HG03135 (cell line): ENCODE data around the gene LMAN2.
"Not testable (repeated sequence)": the region's sequence is repeated elsewhere in the genome, so short reads cannot be mapped to it uniquely, and the experiment has no call there.

Experiments used
- ATAC-seq: cut with Tn5 transposase; IDR thresholded peaks from one replicate; pipeline ENCODE4 v1.9.1; 2021; ENCODE audit warnings: mild to moderate bottlenecking, moderate library complexity; ENCODE audit not compliant: unreplicated experiment

The LMAN2 gene

DNA sequence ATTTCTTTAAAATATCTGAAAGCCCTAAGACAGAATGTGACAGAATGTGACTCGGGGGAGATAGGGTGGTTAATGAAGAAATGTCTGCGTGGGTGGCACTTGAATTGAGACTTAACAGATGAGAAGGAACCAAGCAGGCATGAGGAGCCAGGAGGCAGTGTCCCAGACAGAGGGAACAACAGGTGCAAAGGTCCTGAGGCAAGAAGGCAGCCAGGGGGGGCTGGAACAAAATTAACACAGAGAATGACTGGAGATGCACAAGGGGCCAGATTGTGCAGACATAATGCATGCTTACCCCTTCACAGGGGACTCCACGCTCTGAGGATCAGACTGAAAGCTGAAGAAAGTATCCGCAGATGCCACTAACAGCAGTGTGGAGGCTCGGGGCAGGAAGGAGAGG is 1.7 kb downstream of the LMAN2 start:
- no peak for ATAC-seq

DNA sequence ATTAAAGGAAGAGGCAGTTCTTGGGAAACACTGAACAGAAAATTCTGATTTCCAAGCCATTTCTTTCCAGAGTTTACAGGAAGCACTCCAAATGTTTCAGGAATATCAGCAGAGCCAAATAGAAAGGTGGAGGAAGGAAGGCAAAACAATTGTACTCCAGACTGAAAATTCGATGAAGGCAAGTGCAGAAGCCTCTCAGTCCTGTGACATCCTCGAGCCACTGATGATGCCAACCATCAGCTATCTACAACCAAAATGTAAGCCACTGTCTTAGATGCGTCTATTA is 2.2 kb downstream of the LMAN2 start:
- no peak for ATAC-seq

GRCh38 chr5:177347699-177348098 is 3.8 kb downstream of the LMAN2 start:
- ATAC-seq: no peak

DNA sequence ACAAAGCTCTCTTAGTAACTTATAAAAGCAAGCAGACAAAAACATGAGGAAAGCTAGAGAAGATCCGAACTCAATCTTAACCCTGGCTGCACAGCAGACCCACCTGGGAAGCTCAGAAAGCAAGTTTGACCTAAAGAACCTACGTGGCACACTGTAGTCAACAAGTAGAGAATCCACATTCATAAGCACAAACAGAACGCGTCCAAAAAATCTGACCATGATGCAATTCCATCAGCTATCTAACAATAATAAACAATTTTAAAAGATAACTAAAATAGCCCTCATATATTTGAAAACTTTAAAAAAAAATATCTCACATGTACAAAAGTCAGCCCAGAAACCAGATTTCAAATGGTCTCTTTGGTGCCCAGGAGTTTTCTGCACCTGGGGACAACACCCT is 4.6 kb downstream of the LMAN2 start:
- no peak for ATAC-seq

- ATAC-seq: no peak
Observed at GRCh38 chr5:177344891-177345290, 6.6 kb downstream of the LMAN2 start.

DNA sequence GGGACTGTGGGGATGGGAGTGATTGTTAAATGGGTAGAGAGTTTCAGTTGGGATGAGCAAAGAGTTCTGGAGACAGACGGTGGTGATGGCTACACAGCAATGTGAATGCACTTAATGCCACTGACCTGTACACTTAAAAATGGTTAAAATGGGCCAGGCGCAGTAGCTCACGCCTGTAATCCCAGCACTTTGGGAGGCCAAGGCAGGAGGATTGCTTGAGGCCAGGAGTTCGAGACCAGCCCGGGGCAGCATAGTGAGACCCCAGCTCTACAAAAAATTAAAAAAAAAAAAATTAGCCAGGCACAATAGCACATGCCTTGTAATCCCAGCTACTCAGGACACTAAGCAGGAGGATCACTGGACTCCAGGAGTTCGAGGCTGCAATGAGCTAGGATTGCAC is 7.7 kb downstream of the LMAN2 start:
- ATAC-seq: no peak

DNA sequence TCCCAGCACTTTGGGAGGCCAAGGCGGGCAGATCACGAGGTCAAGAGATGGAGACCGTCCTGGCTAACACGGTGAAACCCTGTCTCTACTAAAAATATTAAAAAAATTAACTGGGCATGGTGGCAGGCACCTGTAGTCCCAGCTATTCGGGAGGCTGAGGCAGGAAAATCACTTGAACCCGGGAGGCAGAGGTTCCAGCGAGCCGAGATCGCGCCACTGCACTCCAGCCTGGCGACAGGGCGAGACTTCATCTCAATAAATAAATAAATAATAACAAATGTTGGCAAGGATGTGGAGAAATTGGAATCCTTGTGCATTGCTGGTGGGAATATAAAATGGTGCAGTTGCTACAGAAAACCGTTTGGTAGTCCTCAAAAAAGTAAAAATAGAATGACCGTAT is 8.5 kb downstream of the LMAN2 start:
- ATAC-seq: not testable (repeated sequence)

DNA sequence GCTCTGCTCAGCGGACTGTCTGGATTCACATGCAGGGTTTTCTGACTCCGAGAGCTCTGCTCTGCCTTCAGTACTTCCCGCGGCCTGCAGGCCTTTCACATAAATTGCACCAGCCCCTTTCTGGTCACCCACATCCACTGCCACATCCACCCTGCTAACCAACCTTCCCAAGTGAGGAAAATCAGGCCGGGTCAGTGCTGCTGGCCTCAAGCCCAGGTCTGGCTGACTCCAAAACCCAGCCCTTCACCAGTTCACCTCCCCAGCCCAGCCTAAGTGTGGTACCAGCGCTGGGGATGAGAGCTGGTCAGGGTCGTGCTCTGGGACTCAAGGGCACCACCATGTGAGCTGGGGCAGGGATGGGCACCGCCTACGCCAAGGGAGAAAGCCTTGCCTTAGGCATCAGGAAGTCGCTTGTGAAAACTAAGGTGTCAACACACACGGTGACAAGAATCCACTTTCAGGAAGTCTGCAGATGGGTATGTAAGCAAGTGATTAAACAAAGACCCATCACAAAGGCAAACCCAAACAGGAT is 12.3 kb downstream of the LMAN2 start:
- no peak for ATAC-seq

DNA sequence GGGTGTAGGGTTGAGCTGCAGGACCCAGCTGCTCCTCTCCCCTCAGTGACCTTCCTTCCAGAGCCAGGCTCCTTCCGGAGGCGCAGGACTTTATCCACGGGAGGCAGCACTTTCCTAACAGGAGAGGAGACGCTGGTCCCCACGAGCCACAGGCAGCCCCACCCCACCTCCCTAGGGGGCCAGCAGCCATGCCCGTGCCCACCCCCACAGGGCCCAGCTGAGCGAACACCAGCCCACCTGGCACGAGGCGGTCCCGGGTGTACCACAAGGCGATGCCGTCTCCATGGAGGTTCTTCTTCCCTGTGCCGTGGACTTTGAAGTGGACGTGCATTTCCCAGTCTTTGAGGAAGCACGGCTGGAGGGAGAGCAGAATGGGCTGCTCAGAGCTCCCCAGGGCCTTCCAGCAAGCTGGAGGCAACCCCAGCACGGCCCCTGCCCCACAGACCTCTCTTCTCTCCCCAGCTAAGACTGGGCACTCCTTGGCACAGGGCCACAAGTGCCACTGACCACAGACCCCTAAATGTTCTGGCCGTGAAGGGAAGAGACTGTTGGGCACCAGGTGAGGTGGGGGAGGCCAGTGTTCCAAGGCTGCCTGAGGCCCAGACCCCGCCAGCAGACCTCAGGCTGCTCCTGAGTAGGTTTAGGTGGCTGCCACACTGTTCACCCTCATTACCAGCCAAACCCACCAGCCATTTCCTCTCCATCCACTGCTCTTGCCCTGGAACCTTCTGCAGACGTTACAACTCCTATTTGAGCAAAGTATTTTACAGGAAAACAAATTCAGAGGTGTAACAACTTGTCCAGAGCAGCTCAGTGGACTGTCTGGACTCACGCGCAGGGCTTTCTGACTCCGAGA is 13.0 kb downstream of the LMAN2 start:
- no peak for ATAC-seq

GRCh38 chr5:177336603-177337494 is 14.6 kb downstream of the LMAN2 start:
- ATAC-seq: no peak

- ATAC-seq: no peak
Observed at GRCh38 chr5:177336112-177336511, 15.4 kb downstream of the LMAN2 start.

DNA sequence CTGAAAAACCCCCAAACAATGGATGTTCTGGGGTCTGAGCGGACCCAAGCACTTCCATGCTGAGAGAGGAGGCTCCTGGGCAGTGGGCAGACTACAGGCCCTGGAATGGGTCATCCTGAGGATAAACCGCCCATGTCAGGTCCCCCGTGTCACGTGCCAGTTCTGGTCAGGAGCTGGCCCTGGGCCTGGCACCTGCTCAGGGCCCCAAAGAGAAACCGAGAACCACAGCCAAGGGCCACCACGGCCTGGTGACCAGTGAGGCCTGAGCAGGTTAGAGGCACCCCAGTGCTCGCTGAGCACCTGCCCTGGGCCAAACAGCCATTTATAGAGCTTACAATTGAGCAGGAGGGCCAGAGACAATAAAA is 15.8 kb downstream of the LMAN2 start:
- ATAC-seq: no peak

DNA sequence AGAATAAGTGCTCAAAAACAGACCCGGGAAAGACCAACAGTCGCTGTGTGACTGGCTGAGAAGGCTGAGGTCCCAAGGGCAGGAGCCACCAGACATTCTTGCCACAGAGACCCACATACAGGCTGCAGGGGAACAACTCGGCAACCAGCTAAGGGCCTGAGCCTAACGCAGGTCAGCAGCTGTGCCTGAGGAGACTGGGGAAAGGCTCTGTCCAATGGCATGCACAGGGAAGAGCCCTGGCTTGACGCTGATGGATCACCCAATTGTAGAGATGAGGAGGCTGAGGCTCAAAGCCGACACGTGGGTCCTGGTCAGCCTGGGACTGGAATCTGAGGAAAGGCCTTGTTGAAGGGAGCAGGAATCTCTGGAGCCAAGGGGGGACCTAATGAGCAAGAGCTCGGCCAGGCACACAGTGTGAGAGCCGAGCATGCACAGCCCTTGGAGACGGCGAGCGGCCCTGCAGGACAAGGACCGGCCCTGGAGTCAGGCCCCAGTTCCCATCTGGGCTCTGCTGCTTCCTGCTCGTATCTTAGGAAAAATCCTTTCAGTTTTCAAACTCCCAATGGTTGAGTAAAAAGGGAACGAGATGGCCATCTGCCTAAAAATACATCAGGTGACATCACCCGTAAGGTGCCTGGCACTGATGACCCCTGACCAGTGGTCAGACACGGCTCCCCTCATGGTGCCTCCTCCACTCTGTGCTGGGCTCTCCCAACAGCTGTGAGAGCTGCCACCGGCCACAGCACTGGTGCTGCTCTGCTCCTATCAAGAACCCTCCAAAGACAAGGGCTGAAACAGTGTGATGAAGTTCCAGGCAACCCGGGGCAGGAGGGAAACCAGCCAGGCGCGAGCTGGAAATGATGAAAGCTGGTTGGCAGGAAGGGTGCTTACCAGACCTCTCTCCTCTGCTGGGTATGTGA is 16.4 kb downstream of the LMAN2 start:
- no peak for ATAC-seq

DNA sequence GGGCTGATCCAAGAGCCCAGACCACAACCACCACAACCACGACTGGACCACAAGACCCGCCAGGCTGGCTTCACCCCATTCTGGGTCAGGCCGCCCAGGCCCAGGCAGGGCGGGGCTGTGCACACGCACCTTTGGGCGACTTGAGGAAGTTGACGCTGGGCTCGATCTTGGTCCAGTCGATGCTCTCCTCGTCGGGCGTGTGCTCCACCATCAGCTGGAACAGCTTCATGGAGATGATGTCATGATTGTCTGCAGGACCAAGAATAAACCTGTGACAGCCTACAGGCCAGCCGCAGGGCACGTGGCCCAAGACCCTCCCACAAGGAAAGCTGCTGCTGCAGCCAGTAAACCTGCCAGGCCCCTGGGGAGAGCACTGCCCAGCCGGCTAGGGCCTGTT is 17.3 kb downstream of the LMAN2 start:
- no peak for ATAC-seq

DNA sequence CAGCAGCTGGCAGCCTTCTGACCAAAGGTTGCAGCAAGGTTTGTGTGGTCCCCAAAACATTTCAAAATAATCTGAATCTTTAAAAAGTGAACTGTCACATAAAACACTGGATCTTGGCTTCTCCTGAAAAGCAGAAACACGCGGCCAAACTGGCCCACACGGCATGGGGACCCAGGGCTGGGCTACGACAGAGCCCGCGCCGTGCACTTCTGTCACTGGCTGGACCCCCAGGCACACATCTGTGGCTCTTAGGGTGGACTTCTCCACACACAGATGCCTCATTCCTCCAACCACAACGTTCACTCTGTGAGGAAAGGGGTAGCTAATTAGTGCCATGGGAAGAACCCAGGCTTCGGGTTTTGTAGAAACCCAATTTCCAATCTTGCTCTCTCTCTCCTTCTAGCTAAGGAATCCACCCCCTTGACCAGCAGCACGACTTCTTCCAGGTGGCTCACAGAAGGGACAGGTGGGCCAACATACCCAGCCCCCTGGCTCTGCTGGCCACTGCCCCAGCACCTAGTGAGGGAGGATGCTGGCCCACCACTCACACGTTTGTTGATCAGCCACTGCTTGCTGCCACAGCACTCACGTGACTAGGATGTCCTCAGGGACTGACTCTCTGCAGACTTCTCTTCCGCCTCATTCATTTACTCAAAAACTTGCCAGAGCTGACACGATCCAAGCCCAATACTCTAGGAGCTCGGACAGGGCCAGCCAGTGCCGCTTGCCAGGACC is 17.9 kb downstream of the LMAN2 start:
- ATAC-seq: no peak

GRCh38 chr5:177332896-177333260 is 18.6 kb downstream of the LMAN2 start:
- ATAC-seq: no peak

DNA sequence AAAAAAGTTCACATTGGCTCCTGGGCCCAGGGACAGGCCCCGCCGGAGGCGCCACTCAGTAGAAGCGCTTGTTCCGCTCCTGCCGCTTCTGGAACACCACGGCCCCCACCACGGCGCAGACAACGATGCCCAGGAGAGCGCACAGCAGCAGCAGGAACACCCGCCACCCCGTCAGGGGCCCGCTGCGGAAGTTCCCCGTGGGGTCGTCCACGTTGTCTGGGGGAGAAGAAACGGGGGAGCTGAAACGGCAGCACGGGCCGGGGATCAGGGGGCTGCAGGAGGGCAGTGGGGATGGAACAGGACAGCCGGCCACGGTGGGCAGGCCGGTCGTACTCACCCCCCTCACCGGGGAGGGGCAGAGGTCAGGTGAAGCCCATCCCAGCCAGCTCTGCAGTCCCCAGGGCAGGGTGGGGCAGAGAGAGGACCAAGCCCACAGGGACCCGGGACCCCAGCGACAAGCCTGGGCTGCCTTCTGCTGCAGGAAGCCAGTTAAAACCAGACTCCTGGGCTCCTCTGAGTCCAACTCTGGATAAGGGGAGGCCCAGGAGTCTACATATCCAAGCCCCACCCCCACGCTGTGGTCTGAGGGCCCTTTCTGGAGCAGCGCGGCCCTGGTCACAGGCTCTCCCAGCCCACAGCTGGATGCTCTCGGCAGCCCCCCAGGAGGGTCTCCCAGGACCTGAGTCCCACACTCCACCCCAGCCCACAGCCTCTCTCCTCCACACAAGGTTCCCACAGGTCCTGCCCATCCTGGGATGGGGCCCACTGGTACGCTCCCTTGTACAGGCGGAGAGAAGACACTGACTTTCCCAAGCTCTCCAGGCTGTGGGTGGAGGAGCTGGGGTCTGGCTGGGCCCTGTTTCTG is 19.2 kb downstream of the LMAN2 start:
- ATAC-seq: no peak

DNA sequence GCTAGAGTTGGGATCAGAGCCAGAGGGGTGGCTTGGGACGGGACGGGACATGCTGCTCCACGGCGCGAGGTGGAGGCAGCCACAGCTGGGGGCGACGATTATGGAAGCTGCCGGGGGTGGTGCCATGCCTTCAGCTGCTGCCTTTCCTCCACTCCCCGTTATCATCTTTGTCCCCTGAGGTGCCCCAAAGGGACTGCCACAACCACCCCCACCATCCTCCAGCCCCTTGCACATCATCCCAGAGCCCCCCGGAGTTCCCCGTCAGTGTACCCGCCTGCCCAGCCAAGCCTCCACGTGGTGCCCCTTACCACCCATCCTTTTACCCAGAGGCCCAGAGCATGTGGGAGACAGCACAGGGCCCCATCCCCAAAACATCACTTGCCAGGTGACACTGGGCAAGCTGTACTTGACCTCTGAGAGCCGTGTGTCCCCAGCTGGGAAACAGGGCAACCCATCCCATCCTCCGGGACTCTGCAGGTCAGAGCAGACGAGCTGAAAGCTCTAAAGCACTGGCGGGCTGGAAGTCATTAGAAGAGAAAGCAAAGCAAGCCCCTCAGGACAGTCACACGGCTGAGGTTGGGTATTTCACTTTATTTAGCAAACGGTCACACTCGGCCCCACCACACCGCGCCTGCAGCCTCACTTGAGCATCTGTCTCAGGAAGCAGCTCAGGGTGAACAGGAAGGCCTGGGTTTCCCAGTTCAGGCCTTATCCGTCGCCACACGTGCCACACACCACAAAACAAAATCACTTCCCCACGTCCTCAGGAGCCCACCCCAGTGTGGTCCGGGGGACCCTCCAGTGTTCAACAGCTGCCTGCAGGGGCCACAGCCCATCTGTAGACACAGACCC is 20.3 kb downstream of the LMAN2 start:
- no peak for ATAC-seq

GRCh38 chr5:177329883-177330282 is 21.6 kb downstream of the LMAN2 start:
- ATAC-seq: no peak
